A549 treated with DMSO at 1 μM for 4 hours (cell line): ENCODE measurements around the gene TCOF1. TPM values are rescaled to one million over a fixed set of nuclear protein-coding genes. Genes with fewer than 3 reads are reported as not detected.

Experiments used
- total RNA-seq: library from RNA; stranded (reverse); fragments of 200-300 nt; extraction: Qiagen RNA extraction; gene quantifications from 5 replicates; pipeline ENCODE4 v1.2.3, GENCODE V29; 2022; ENCODE audit warnings: low read depth

Gene TCOF1, protein sequence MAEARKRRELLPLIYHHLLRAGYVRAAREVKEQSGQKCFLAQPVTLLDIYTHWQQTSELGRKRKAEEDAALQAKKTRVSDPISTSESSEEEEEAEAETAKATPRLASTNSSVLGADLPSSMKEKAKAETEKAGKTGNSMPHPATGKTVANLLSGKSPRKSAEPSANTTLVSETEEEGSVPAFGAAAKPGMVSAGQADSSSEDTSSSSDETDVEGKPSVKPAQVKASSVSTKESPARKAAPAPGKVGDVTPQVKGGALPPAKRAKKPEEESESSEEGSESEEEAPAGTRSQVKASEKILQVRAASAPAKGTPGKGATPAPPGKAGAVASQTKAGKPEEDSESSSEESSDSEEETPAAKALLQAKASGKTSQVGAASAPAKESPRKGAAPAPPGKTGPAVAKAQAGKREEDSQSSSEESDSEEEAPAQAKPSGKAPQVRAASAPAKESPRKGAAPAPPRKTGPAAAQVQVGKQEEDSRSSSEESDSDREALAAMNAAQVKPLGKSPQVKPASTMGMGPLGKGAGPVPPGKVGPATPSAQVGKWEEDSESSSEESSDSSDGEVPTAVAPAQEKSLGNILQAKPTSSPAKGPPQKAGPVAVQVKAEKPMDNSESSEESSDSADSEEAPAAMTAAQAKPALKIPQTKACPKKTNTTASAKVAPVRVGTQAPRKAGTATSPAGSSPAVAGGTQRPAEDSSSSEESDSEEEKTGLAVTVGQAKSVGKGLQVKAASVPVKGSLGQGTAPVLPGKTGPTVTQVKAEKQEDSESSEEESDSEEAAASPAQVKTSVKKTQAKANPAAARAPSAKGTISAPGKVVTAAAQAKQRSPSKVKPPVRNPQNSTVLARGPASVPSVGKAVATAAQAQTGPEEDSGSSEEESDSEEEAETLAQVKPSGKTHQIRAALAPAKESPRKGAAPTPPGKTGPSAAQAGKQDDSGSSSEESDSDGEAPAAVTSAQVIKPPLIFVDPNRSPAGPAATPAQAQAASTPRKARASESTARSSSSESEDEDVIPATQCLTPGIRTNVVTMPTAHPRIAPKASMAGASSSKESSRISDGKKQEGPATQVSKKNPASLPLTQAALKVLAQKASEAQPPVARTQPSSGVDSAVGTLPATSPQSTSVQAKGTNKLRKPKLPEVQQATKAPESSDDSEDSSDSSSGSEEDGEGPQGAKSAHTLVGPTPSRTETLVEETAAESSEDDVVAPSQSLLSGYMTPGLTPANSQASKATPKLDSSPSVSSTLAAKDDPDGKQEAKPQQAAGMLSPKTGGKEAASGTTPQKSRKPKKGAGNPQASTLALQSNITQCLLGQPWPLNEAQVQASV (N-terminal part only)
- 71.4 to 102 TPM (median 88.1 TPM) in 5 replicates for total RNA-seq

DNA sequence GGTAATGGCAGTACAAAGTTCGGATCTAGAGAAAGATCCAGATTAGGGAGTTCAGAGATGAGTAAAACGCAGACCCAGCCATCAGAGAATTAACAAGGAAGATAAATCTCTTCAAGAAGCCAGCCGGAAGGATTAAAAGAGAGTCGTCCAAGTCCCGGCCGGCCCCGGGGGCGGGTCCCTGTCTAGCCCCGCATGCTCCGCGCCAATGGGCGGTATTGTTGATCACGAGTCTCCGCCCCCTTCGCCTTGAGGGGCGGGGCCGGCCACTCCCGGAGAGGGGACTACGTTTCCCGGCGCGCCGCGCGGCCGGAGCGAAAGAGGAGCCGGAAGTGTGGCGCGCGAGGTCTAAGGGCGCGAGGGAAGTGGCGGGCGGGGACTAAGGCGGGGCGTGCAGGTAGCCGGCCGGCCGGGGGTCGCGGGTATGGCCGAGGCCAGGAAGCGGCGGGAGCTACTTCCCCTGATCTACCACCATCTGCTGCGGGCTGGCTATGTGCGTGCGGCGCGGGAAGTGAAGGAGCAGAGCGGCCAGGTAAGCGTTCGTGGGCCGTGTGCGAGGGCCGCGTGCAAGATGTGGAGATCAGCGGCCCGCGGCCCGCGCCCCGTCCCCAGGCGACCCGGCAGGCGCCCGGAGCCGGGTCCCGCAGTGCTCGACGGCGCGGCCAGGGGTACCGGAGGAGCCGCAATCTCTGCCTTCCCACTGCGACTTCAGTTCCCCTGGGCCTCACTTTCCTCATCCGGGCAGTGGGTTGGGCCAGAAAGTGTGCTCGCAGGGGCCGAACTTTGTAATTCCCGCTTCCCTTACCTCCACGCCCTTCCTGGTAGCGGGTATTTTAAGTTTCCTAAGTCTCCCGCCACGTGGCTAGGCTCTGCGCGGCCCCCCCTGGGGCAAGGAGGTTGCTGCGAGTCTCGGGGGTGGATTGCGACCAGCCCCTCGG is at the start of gene TCOF1:
Gene TCOF1 (plus strand): TSS at position 372 of the 935 bp plus-strand sequence. CDS start 50 bp downstream, at position 422.

DNA sequence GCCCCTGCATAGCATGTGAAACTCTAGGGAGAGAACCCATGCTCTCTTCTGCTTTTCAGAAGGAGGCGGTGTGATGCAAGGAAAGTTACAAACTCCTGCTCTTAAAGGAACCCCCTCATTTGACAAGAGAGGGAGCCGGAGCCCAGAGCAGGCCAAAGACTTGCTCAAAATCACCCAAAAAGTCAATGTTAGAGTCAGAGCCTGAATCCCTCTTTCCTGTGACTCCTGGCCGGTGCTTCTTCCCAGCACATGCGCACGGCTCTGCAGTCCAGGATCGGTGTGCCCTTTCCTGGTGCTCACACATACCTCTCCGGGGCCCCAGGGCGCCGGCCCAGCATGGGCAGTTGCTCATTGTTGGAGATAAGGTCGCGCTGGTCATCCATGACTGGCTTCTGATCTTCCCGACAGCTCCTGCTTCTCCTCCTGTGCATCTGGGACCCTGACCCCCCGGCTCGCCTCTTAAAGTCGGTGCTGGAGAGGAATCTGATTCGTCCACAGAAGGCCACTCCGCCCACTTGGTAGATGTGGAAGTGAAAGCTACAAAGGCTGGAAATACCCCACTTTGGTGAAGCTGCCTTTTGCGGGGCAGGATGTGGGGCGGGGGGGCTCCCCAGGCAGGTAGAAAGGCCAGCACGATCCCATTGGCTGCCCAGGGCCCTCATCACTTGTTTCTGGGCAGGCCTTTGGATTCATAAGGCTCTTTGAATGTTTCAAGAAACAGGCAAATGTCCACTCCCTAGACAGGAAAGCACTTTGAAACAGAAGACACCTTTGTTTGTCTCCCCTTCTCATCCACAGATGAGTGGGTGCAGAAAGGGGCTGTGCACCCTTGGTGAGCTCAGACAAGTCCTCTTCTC is 55.0 kb downstream of the TCOF1 start, which contains the start of gene CD74:
Gene CD74 (minus strand): TSS at position 592 of the 857 bp plus-strand sequence. CDS start 161 bp downstream, at position 431.

Other genes with a start within 250 kb of the TCOF1 start
- gene PDGFRB, start 201.9 kb upstream of the TCOF1 start, total RNA-seq: 0.08 to 0.36 TPM (median 0.09 TPM) in 5 replicates
- not detected in 5 replicates for gene CDX1, start 190.9 kb upstream of the TCOF1 start, total RNA-seq
- gene SLC6A7, start 167.6 kb upstream of the TCOF1 start, total RNA-seq: 0.02 to 0.06 TPM (median 0.03 TPM) in 4 of 5 replicates, not detected in the other
- gene CAMK2A, start 67.9 kb upstream of the TCOF1 start, total RNA-seq: 0.96 to 1.4 TPM (median 1.0 TPM) in 5 replicates
- 41.1 to 52.9 TPM (median 45.5 TPM) in 5 replicates for gene ARSI, start 54.8 kb upstream of the TCOF1 start, total RNA-seq
- gene CD74, start 55.2 kb downstream of the TCOF1 start, total RNA-seq: 0.08 to 0.36 TPM (median 0.12 TPM) in 3 of 5 replicates, not detected in the others
- 2,838 to 3,288 TPM (median 2,914 TPM) in 5 replicates for gene RPS14, start 92.0 kb downstream of the TCOF1 start, total RNA-seq
- gene NDST1, start 150.4 kb downstream of the TCOF1 start, total RNA-seq: 57.1 to 74.3 TPM (median 66.3 TPM) in 5 replicates